ENCODE results near the gene KLK1.

GRCh38 chr19:50830266-50831025 is 6.9 kb upstream of the KLK1 start:
- TF ChIP-seq POLR2AphosphoS5 (IDR thresholded peaks at IDR 0.05; ENCODE audit: low read depth, low read length), result no peak
- TF ChIP-seq POLR2A (IDR thresholded peaks at IDR 0.05; ENCODE audit: low read depth, low read length), result no peak
- TF ChIP-seq TAF1 (IDR thresholded peaks at IDR 0.05; ENCODE audit: low read depth, low read length), result no peak
- TF ChIP-seq SPI1 (IDR thresholded peaks at IDR 0.05; ENCODE audit: low read depth, low read length), result no peak
